IMR-90 (cell line): ENCODE results near the gene PROSER2. TPM values are rescaled to one million over a fixed set of nuclear protein-coding genes. Genes with fewer than 3 reads are reported as not detected.

Source experiments
- ATAC-seq: fragments of 200-7000 bp; cut with Tn5 transposase; 2 replicates; pipeline ENCODE4 v1.9.1; 2020; ENCODE audit warnings: low read depth, mild to moderate bottlenecking, moderate library complexity
- BruUV-seq: library from RNA; stranded (reverse); fragments of 400-500 nt; replicated peaks from 2 replicates; lab custom pipeline; 2021; lab: Mats Ljungman, UMichigan
- CTCF ChIA-PET: fragments of 300-600 bp; formaldehyde crosslinking; extraction: SDS; loops from one replicate; lab custom pipeline; 2021; ENCODE audit warnings: antibody characterized with exemption; lab: Yijun Ruan, JAX
- POLR2A ChIA-PET: fragments of 300-600 bp; sonication (Branson Sonifier 250); formaldehyde crosslinking; loops from one replicate; lab custom pipeline; 2022; ENCODE audit warnings: antibody characterized with exemption; ENCODE audit not compliant: unreplicated experiment; lab: Charles Lee
- DNase-seq: peaks from one replicate; pipeline ENCODE4 v3.0.0; 2013
- H2AFZ ChIP-seq: replicated peaks from 2 replicates; pipeline ENCODE3; 2013; ENCODE audit warnings: low read length, mild to moderate bottlenecking; ENCODE audit not compliant: poor library complexity
- H2AK5ac ChIP-seq: 2 replicates; pipeline ENCODE4 v1.6.1; 2013; ENCODE audit warnings: low read depth, low read length, inconsistent platforms
- H2AK9ac ChIP-seq: replicated peaks from 2 replicates; pipeline ENCODE3; 2013; ENCODE audit warnings: mild to moderate bottlenecking, low read depth, low read length, moderate library complexity; ENCODE audit not compliant: poor library complexity
- H2BK120ac ChIP-seq: 2 replicates; pipeline ENCODE4 v1.6.1; 2013; ENCODE audit warnings: low read depth, low read length, inconsistent platforms
- H2BK15ac ChIP-seq: 3 replicates; pipeline ENCODE4 v1.6.1; 2013; ENCODE audit warnings: low read depth, low read length, inconsistent platforms
- H2BK20ac ChIP-seq: 2 replicates; pipeline ENCODE4 v1.6.1; 2013; ENCODE audit warnings: low read depth, mild to moderate bottlenecking, inconsistent platforms, low read length, moderate library complexity
- H2BK5ac ChIP-seq: 2 replicates; pipeline ENCODE4 v1.6.1; 2013; ENCODE audit warnings: mild to moderate bottlenecking, low read depth, low read length, inconsistent platforms; ENCODE audit not compliant: poor library complexity, severe bottlenecking
- H3K14ac ChIP-seq: replicated peaks from 2 replicates; pipeline ENCODE4 v1.6.1; 2013; ENCODE audit warnings: low read depth, low read length, inconsistent platforms
- H3K18ac ChIP-seq: 2 replicates; pipeline ENCODE4 v1.6.1; 2013; ENCODE audit warnings: low read depth, low read length, control low read depth
- H3K23ac ChIP-seq: 2 replicates; pipeline ENCODE4 v1.6.1; 2013; ENCODE audit warnings: low read depth, low read length, inconsistent platforms
- H3K27ac ChIP-seq: 2 replicates; pipeline ENCODE4 v1.5.1; 2013; ENCODE audit warnings: mild to moderate bottlenecking, control low read depth, low read length; ENCODE audit not compliant: insufficient read depth
- H3K27me3 ChIP-seq: 2 replicates; pipeline ENCODE4 v1.6.1; 2013; ENCODE audit warnings: low read length; ENCODE audit not compliant: control insufficient read depth, insufficient read depth
- H3K36me3 ChIP-seq: 2 replicates; pipeline ENCODE4 v1.6.1; 2013; ENCODE audit warnings: low read length, mixed read lengths; ENCODE audit not compliant: control insufficient read depth, insufficient read depth
- H3K4ac ChIP-seq: 2 replicates; pipeline ENCODE4 v1.6.1; 2013; ENCODE audit warnings: low read depth, low read length, inconsistent platforms
- H3K4me1 ChIP-seq: 2 replicates; pipeline ENCODE4 v1.6.1; 2013; ENCODE audit warnings: low read length, mixed read lengths; ENCODE audit not compliant: control insufficient read depth, insufficient read depth
- H3K4me2 ChIP-seq: 2 replicates; pipeline ENCODE4 v1.6.1; 2013; ENCODE audit warnings: low read depth, mild to moderate bottlenecking, control low read depth, low read length, moderate library complexity
- H3K4me3 ChIP-seq: 2 replicates; pipeline ENCODE4 v1.5.1; 2013; ENCODE audit warnings: low read depth, mild to moderate bottlenecking, control low read depth, low read length, moderate library complexity; ENCODE audit not compliant: insufficient read depth
- H3K56ac ChIP-seq: 2 replicates; pipeline ENCODE4 v1.6.1; 2013; ENCODE audit warnings: low read length, inconsistent platforms; ENCODE audit not compliant: insufficient read depth; ENCODE audit errors: extremely low read depth
- H3K79me1 ChIP-seq, 2 experiments: 2 replicates each; pipeline ENCODE4 v1.6.1; 2013; ENCODE audit warnings: low read length in 2 of 2, inconsistent platforms in 1 of 2, low read depth in 1 of 2
- H3K9ac ChIP-seq: 2 replicates; pipeline ENCODE4 v1.6.1; 2013; ENCODE audit warnings: low read depth, low read length, control low read depth
- H3K9me1 ChIP-seq: 2 replicates; pipeline ENCODE4 v1.6.1; 2013; ENCODE audit warnings: low read length, inconsistent platforms; ENCODE audit not compliant: insufficient read depth
- H3K9me3 ChIP-seq: 2 replicates; pipeline ENCODE4 v1.6.1; 2013; ENCODE audit warnings: low read length; ENCODE audit not compliant: control insufficient read depth, insufficient read depth
- H4K20me1 ChIP-seq: 2 replicates; pipeline ENCODE4 v1.6.1; 2013; ENCODE audit warnings: low read length, inconsistent platforms; ENCODE audit not compliant: insufficient read depth
- H4K5ac ChIP-seq: 2 replicates; pipeline ENCODE4 v1.6.1; 2013; ENCODE audit warnings: mild to moderate bottlenecking, low read depth, low read length, control low read depth
- H4K8ac ChIP-seq, 2 experiments: 2 replicates each; pipeline ENCODE4 v1.6.1; 2013; ENCODE audit warnings: low read depth in 2 of 2, low read length in 2 of 2, control low read depth in 1 of 2, inconsistent platforms in 1 of 2
- H4K91ac ChIP-seq: 2 replicates; pipeline ENCODE4 v1.6.1; 2013; ENCODE audit warnings: low read depth, low read length, inconsistent platforms; ENCODE audit not compliant: insufficient read depth
- CEBPB ChIP-seq: IDR thresholded peaks from 2 replicates; pipeline ENCODE4 v1.6.1; 2012; ENCODE audit warnings: low read depth, low read length, improper control_type of control experiment
- WGBS, 2 experiments: methylation state at CpG; one replicate each; pipeline versions ENCODE4 v1.1.5 to v1.1.7; 2013; ENCODE audit warnings: missing lambda C conversion rate in 2 of 2; ENCODE audit not compliant: insufficient read length in 1 of 2; ENCODE audit errors: extremely low coverage in 2 of 2; 5-methylcytosine and 5-hydroxymethylcytosine counted together
- dilution Hi-C: fragments of 300-500 bp; cut with HindIII; formaldehyde crosslinking; loops from one replicate; pipeline ENCODE4 v1.14.3; 2018; ENCODE audit warnings: low sequenced_read_pairs; ENCODE audit not compliant: unreplicated experiment
- in situ Hi-C: fragments of 300-500 bp; cut with MboI; formaldehyde crosslinking; loops from 3 replicates; pipeline ENCODE4 v1.14.3; 2019; ENCODE audit warnings: low sequenced_read_pairs, inconsistent platforms, mixed read lengths
- intact Hi-C: fragments of 100-400 bp; cut with micrococcal nuclease; formaldehyde crosslinking; loops from 2 replicates; pipeline ENCODE4 v1.10.0; 2022
- polyA plus RNA-seq, 3 experiments: library from polyadenylated mRNA; depleted of rRNA; stranded (reverse); fragments of >200 nt; gene quantifications; 2 replicates each; pipeline ENCODE4 v1.2.3, GENCODE V29; 2012; ENCODE audit warnings: low replicate concordance in 1 of 3
- total RNA-seq: library from RNA; depleted of rRNA; stranded (reverse); fragments of >200 nt; gene quantifications from 2 replicates; pipeline ENCODE4 v1.2.3, GENCODE V29; 2012
- TF ChIP-seq, protein P1 (sequence below): fragments of 150-350 bp; IDR thresholded peaks from 2 replicates; pipeline ENCODE4 v1.6.1; 2016; ENCODE audit warnings: low read depth, mild to moderate bottlenecking, low read length, moderate library complexity, borderline replicate concordance

Gene PROSER2
- total and polyA plus RNA-seq, 2 of the 4 experiments (the other 2 are of a cell fraction): 1.4 to 2.0 TPM

DNA sequence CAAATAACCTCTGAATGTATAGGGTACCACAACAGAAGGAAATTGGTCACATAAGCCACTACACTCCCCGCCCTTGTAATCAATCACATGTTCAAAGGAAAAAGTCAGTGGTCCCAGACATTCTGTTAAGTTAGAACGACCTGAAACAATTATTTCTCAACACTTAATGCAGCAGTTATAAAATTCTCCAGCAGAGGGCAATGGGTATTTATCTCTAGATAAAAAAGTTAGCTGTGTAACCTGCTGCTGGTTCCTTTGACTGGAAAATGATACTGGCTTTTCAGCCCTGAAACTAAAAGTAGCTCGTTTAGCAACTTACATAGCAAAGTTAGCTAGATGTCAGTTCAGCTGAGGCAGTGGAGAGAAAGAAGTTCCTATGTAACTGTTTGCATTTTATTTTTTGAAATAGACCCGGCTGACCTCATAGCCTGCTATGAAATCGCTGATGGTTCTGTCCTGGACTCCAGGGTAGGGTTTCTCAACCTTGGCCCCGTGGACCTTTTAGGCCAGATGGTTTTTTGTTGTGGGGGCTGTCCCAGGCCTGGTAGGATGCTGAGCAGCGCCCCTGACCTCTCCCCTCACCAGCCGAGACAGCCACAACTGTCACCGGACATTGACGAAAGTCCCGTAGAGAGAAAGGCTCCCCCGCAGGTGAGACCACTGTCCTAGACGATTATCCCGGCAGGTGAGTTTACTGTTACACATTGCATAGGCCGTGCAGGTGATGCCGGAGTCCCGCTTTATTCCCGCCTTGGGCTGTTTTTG, 40.2 kb upstream of the PROSER2 start (continued):
- TF ChIP-seq, protein P1, sequence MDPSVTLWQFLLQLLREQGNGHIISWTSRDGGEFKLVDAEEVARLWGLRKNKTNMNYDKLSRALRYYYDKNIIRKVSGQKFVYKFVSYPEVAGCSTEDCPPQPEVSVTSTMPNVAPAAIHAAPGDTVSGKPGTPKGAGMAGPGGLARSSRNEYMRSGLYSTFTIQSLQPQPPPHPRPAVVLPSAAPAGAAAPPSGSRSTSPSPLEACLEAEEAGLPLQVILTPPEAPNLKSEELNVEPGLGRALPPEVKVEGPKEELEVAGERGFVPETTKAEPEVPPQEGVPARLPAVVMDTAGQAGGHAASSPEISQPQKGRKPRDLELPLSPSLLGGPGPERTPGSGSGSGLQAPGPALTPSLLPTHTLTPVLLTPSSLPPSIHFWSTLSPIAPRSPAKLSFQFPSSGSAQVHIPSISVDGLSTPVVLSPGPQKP: no peak

DNA sequence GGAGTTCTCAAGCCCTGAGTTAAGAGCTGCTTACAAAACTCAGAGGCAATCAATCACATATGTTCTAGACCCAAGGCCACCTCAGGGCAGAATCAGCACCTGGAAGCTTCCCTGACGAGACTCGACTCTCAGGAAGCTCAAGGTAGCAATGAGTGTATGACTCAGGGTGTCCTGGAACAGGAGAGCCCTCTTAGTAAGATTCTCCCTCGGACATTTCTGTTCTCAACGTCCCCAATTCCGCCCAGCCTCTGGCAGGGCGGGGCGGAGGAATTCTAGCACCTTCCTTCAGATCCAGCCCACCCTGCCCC, 39.6 kb upstream of the PROSER2 start:
- Histone ChIP-seq H2BK5ac (no peak overlapping the region), H3K36me3 (no peaks in the 10 kb centered on the region), H3K4me2 (no peak overlapping the region), H3K4ac (no peak overlapping the region), H2BK120ac (no peak overlapping the region), H3K4me3 (no peak overlapping the region), H3K23ac (no peak overlapping the region), H2BK20ac (no peak overlapping the region), H4K20me1 (no peaks in the 10 kb centered on the region), H4K8ac (no peak overlapping the region), H2AK9ac (no peak overlapping the region), H4K5ac (no peak overlapping the region), H3K27me3 (peaks cover 11% of the 10 kb centered on the region), H2BK15ac (no peak overlapping the region), H2AFZ (no peak overlapping the region), H3K27ac (no peak overlapping the region), H3K9me1 (no peaks in the 10 kb centered on the region), H4K91ac (no peak overlapping the region), H3K79me1 (no peaks in the 10 kb centered on the region), H3K9me3 (no peaks in the 10 kb centered on the region), H3K9ac (no peak overlapping the region), H2AK5ac (no peak overlapping the region), H3K4me1 (no peaks in the 10 kb centered on the region), H3K18ac (no peak overlapping the region), H3K56ac (no peak overlapping the region), H3K14ac (no peak overlapping the region)
- DNase-seq (no peak), ATAC-seq (no peak)
- intact Hi-C loops: loop anchor here (1.0 kb wide), 1 partner anchor 203 kb away; no protein-coding TSS in a partner anchor
- no TSS peak for BruUV-seq
- WGBS, 2 experiments: no CpG with 5 or more reads among the region's 7 CpGs
- dilution Hi-C loops: no loop called here
- ChIA-PET POLR2A (no interaction called here), CTCF (interaction anchor here (0.7 to 2.3 kb wide), 7 partner anchors 10 to 203 kb away, joined by 3 to 14 read pairs (median 4); no protein-coding TSS in a partner anchor)
- in situ Hi-C loops: no loop called here
- no peak for TF ChIP-seq CEBPB
